ENCODE data around the gene MBNL2. TPM values are rescaled to one million over a fixed set of nuclear protein-coding genes. Genes with fewer than 3 reads are reported as not detected.

The MBNL2 gene
- total RNA-seq, 1 donor from 2014 or later: 67.6 TPM

GRCh38 chr13:97307882-97308624, 85.9 kb downstream of the MBNL2 start:
- DNase-seq (ENCODE audit: low spot score): no peak
- intact Hi-C loops (cut with DNase I): no loop called here

GRCh38 chr13:97308735-97309429, 86.7 kb downstream of the MBNL2 start:
- intact Hi-C loops (cut with DNase I): no loop called here

GRCh38 chr13:97310809-97311436, 88.8 kb downstream of the MBNL2 start:
- intact Hi-C loops (cut with DNase I): no loop called here
- DNase-seq (ENCODE audit: low spot score): no peak

More at GRCh38 chr13:97308735-97309429, 86.7 kb downstream of the MBNL2 start:
- no peak for DNase-seq (ENCODE audit: low spot score)

- intact Hi-C loops (cut with DNase I): no loop called here
- DNase-seq (ENCODE audit: low spot score): no peak
Observed at GRCh38 chr13:97311956-97312355, 89.8 kb downstream of the MBNL2 start.

GRCh38 chr13:97313551-97314260, 91.6 kb downstream of the MBNL2 start:
- no peak for DNase-seq (ENCODE audit: low spot score)
- intact Hi-C loops (cut with DNase I): no loop called here

- intact Hi-C loops (cut with DNase I): no loop called here
- no peak for DNase-seq (ENCODE audit: low spot score)
Observed at GRCh38 chr13:97316390-97316789, 94.3 kb downstream of the MBNL2 start.

GRCh38 chr13:97317933-97318332, 95.8 kb downstream of the MBNL2 start:
- no peak for DNase-seq (ENCODE audit: low spot score)
- intact Hi-C loops (cut with DNase I): no loop called here

GRCh38 chr13:97318532-97318931, 96.4 kb downstream of the MBNL2 start:
- intact Hi-C loops (cut with DNase I): no loop called here
- no peak for DNase-seq (ENCODE audit: low spot score)

- DNase-seq (ENCODE audit: low spot score): no peak
- intact Hi-C loops (cut with DNase I): no loop called here
Observed at GRCh38 chr13:97319113-97319720, 97.1 kb downstream of the MBNL2 start.

- intact Hi-C loops (cut with DNase I): no loop called here
- DNase-seq (ENCODE audit: low spot score): no peak
Observed at GRCh38 chr13:97321101-97321500, 99.0 kb downstream of the MBNL2 start.

GRCh38 chr13:97321616-97322321, 99.6 kb downstream of the MBNL2 start:
- intact Hi-C loops (cut with DNase I): no loop called here
- DNase-seq (ENCODE audit: low spot score): no peak

- no peak for DNase-seq (ENCODE audit: low spot score)
- intact Hi-C loops (cut with DNase I): no loop called here
Observed at GRCh38 chr13:97322740-97323342, 100.7 kb downstream of the MBNL2 start.

GRCh38 chr13:97324115-97324514, 102.0 kb downstream of the MBNL2 start:
- no peak for DNase-seq (ENCODE audit: low spot score)
- intact Hi-C loops (cut with DNase I): no loop called here

GRCh38 chr13:97325738-97326137, 103.6 kb downstream of the MBNL2 start:
- intact Hi-C loops (cut with DNase I): no loop called here
- no peak for DNase-seq (ENCODE audit: low spot score)

GRCh38 chr13:97327086-97327485, 105.0 kb downstream of the MBNL2 start:
- no peak for DNase-seq (ENCODE audit: low spot score)

GRCh38 chr13:97327506-97328221, 105.5 kb downstream of the MBNL2 start:
- intact Hi-C loops (cut with DNase I): no loop called here
- DNase-seq (ENCODE audit: low spot score): no peak

More at GRCh38 chr13:97327086-97327485, 105.0 kb downstream of the MBNL2 start:
- intact Hi-C loops (cut with DNase I): no loop called here

- DNase-seq (ENCODE audit: low spot score): no peak
Observed at GRCh38 chr13:97328222-97328790, 106.2 kb downstream of the MBNL2 start.

GRCh38 chr13:97329331-97329730, 107.2 kb downstream of the MBNL2 start:
- DNase-seq (ENCODE audit: low spot score): no peak
- intact Hi-C loops (cut with DNase I): no loop called here

More at GRCh38 chr13:97328222-97328790, 106.2 kb downstream of the MBNL2 start:
- intact Hi-C loops (cut with DNase I): no loop called here

Measured in cardiac septum (tissue), 1 donor.